Neural crest cell (in vitro differentiated cells): ENCODE measurements around the gene KCNMA1. TPM values are rescaled to one million over a fixed set of nuclear protein-coding genes. Genes with fewer than 3 reads are reported as not detected.
A peak's percentile ranks its signal among the peaks of the same experiment; 100 is the strongest.

Experiments
- DNase-seq: peaks from one replicate; pipeline ENCODE4 v3.0.0; 2021; ENCODE audit warnings: low read depth, mixed read lengths, low spot score
- H3K27ac Mint-ChIP-seq: one replicate; pipeline ENCODE4 v1.8.0; 2021; ENCODE audit warnings: mild to moderate bottlenecking, mixed read lengths; ENCODE audit not compliant: unreplicated experiment
- H3K27me3 Mint-ChIP-seq: 2 replicates; pipeline ENCODE4 v1.8.0; 2021; ENCODE audit warnings: low read depth, mild to moderate bottlenecking, mixed read lengths
- H3K36me3 Mint-ChIP-seq: 2 replicates; pipeline ENCODE4 v1.8.0; 2021; ENCODE audit warnings: low read depth, mild to moderate bottlenecking, mixed read lengths
- H3K4me1 Mint-ChIP-seq: 2 replicates; pipeline ENCODE4 v1.8.0; 2021; ENCODE audit warnings: mixed read lengths
- H3K4me3 Mint-ChIP-seq: one replicate; pipeline ENCODE4 v1.8.0; 2021; ENCODE audit warnings: mild to moderate bottlenecking, mixed read lengths
- H3K9me3 Mint-ChIP-seq: 2 replicates; pipeline ENCODE4 v1.8.0; 2021; ENCODE audit warnings: mixed read lengths
- total RNA-seq: library from RNA; stranded (reverse); gene quantifications from 2 replicates; pipeline ENCODE4 v1.2.1, GENCODE V29; 2021
- TF ChIP-seq, protein P1 (sequence below): fragments of 200-600 bp; sonication (generic); conservative IDR thresholded peaks from 2 replicates; pipeline ENCODE4 v1.5.0; 2021; ENCODE audit warnings: antibody characterized with exemption, mild to moderate bottlenecking

Gene KCNMA1
- total RNA-seq, 1 donor from 2014 or later: 1.7 TPM

GRCh38 chr10:77173615-77174461 lies 463.8 kb downstream of the KCNMA1 start:
- H3K27me3 Mint-ChIP-seq: peaks cover 8% of the 10 kb centered on the region
- H3K4me3 Mint-ChIP-seq: no peak overlapping the region
- H3K27ac Mint-ChIP-seq: no peak overlapping the region

DNA sequence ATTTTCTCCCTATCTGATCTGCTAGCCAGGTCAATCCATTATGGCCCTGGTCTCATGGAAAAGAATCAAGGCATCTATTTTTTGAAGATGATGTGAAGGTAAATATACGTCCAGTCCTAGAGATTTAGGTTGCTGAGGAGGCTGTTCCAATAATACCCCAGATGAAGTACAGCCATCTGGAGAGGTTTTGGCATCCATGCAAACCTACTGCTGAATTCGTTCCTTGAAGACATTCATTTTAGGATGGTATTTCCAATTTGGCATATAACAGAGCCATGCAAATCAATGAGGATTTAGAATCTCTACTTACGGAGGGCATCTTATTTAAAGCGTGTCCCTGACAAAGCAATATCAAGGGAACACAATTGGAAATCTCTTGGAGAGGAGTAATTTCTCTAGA lies 465.5 kb downstream of the KCNMA1 start:
- H3K27me3 Mint-ChIP-seq: peaks cover 5% of the 10 kb centered on the region
- H3K36me3 Mint-ChIP-seq: no peaks in the 10 kb centered on the region
- no peak for DNase-seq
- TF ChIP-seq, protein P1, sequence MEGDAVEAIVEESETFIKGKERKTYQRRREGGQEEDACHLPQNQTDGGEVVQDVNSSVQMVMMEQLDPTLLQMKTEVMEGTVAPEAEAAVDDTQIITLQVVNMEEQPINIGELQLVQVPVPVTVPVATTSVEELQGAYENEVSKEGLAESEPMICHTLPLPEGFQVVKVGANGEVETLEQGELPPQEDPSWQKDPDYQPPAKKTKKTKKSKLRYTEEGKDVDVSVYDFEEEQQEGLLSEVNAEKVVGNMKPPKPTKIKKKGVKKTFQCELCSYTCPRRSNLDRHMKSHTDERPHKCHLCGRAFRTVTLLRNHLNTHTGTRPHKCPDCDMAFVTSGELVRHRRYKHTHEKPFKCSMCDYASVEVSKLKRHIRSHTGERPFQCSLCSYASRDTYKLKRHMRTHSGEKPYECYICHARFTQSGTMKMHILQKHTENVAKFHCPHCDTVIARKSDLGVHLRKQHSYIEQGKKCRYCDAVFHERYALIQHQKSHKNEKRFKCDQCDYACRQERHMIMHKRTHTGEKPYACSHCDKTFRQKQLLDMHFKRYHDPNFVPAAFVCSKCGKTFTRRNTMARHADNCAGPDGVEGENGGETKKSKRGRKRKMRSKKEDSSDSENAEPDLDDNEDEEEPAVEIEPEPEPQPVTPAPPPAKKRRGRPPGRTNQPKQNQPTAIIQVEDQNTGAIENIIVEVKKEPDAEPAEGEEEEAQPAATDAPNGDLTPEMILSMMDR: no peak
- H3K4me1 Mint-ChIP-seq: no peaks in the 10 kb centered on the region
- no peaks in the 10 kb centered on the region for H3K9me3 Mint-ChIP-seq
- no peak overlapping the region for H3K27ac Mint-ChIP-seq
- no peak overlapping the region for H3K4me3 Mint-ChIP-seq

More at GRCh38 chr10:77173615-77174461, 463.8 kb downstream of the KCNMA1 start:
- no peaks in the 10 kb centered on the region for H3K36me3 Mint-ChIP-seq
- H3K9me3 Mint-ChIP-seq: no peaks in the 10 kb centered on the region
- H3K4me1 Mint-ChIP-seq: no peaks in the 10 kb centered on the region
- DNase-seq: peak; percentile 86
- TF ChIP-seq, protein P1: peak; percentile 91

DNA sequence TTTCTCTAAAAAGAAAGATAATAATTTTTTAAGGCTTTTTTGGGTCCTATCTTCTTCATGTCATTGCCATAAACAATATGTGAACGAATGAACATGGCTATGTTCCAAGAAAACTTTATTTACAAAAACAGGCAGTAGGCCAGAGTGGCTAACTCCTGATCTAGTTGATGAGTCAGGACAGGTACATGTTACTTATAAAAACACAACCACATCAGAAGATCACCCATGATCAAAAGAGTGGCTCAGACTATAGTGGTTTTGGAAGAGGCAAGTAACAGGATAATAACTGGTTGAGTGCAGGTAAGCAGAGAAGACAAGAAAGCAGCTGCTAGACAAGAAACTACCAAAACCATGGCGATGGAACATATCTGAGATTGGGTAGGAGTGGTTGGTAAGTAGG lies 468.7 kb downstream of the KCNMA1 start:
- TF ChIP-seq, protein P1: no peak
- H3K27me3 Mint-ChIP-seq: peaks cover 18% of the 10 kb centered on the region

GRCh38 chr10:77168161-77168560 lies 469.4 kb downstream of the KCNMA1 start:
- no peak for DNase-seq
- Mint-ChIP-seq H3K36me3 (no peaks in the 10 kb centered on the region), H3K27ac (no peak overlapping the region), H3K4me3 (no peak overlapping the region), H3K4me1 (peaks cover 23% of the 10 kb centered on the region), H3K27me3 (peaks cover 20% of the 10 kb centered on the region), H3K9me3 (no peaks in the 10 kb centered on the region)
- TF ChIP-seq, protein P1: no peak

More for the DNA sequence above, 468.7 kb downstream of the KCNMA1 start:
- Mint-ChIP-seq H3K36me3 (no peaks in the 10 kb centered on the region), H3K27ac (no peak overlapping the region), H3K9me3 (no peaks in the 10 kb centered on the region), H3K4me1 (peaks cover 19% of the 10 kb centered on the region), H3K4me3 (no peak overlapping the region)
- no peak for DNase-seq

- no peak overlapping the region for H3K4me3 Mint-ChIP-seq
- TF ChIP-seq, protein P1: peak; percentile 89
- H3K4me1 Mint-ChIP-seq: peaks cover 23% of the 10 kb centered on the region
- no peak overlapping the region for H3K27ac Mint-ChIP-seq
- peaks cover 17% of the 10 kb centered on the region for H3K27me3 Mint-ChIP-seq
- no peaks in the 10 kb centered on the region for H3K36me3 Mint-ChIP-seq
- DNase-seq: peak; percentile 66
- H3K9me3 Mint-ChIP-seq: no peaks in the 10 kb centered on the region
Measured at GRCh38 chr10:77165445-77166208, 472.0 kb downstream of the KCNMA1 start.
